RWPE2 (cell line): Measurements from ENCODE around the gene ADAMTSL2.
A peak's percentile ranks its signal among the peaks of the same experiment; 100 is the strongest.

Source experiments
- ATAC-seq: fragments of 200-7000 bp; cut with Tn5 transposase; 3 replicates; pipeline ENCODE4 v1.9.1; 2021; ENCODE audit warnings: low read depth
- DNase-seq: peaks from one replicate; pipeline ENCODE4 v3.0.0-alpha.2; 2020; ENCODE audit warnings: low spot score
- H3K27ac ChIP-seq: fragments of 450-650 bp; 2 replicates; pipeline ENCODE4 v1.5.1; 2017; ENCODE audit warnings: mild to moderate bottlenecking; ENCODE audit not compliant: poor library complexity, severe bottlenecking
- H3K27me3 ChIP-seq: fragments of 250-450 bp; sonication (Bioruptor Pico); 2 replicates; pipeline ENCODE4 v1.5.1; 2021; ENCODE audit warnings: mild to moderate bottlenecking, moderate library complexity; ENCODE audit not compliant: insufficient read depth, poor library complexity, severe bottlenecking
- H3K36me3 ChIP-seq: fragments of 250-450 bp; sonication (Bioruptor Pico); 2 replicates; pipeline ENCODE4 v1.5.1; 2020; ENCODE audit warnings: low read depth, mild to moderate bottlenecking, moderate library complexity
- H3K4me1 ChIP-seq: fragments of 250-450 bp; sonication (Bioruptor Pico); 2 replicates; pipeline ENCODE4 v1.5.1; 2021; ENCODE audit warnings: mild to moderate bottlenecking, moderate library complexity; ENCODE audit not compliant: insufficient read depth, poor library complexity, severe bottlenecking
- H3K4me3 ChIP-seq: fragments of 250-450 bp; sonication (Bioruptor Pico); 2 replicates; pipeline ENCODE4 v1.5.1; 2021; ENCODE audit warnings: mild to moderate bottlenecking, moderate library complexity; ENCODE audit not compliant: severe bottlenecking
- H3K9me3 ChIP-seq: fragments of 250-450 bp; sonication (Bioruptor Pico); 2 replicates; pipeline ENCODE4 v1.5.1; 2021; ENCODE audit warnings: mild to moderate bottlenecking, moderate library complexity; ENCODE audit not compliant: severe bottlenecking
- CTCF ChIP-seq: fragments of 450-650 bp; IDR thresholded peaks from one replicate; pipeline ENCODE4 v1.5.1; 2017; ENCODE audit warnings: mild to moderate bottlenecking, moderate library complexity; ENCODE audit not compliant: poor library complexity, severe bottlenecking

The ADAMTSL2 gene

DNA sequence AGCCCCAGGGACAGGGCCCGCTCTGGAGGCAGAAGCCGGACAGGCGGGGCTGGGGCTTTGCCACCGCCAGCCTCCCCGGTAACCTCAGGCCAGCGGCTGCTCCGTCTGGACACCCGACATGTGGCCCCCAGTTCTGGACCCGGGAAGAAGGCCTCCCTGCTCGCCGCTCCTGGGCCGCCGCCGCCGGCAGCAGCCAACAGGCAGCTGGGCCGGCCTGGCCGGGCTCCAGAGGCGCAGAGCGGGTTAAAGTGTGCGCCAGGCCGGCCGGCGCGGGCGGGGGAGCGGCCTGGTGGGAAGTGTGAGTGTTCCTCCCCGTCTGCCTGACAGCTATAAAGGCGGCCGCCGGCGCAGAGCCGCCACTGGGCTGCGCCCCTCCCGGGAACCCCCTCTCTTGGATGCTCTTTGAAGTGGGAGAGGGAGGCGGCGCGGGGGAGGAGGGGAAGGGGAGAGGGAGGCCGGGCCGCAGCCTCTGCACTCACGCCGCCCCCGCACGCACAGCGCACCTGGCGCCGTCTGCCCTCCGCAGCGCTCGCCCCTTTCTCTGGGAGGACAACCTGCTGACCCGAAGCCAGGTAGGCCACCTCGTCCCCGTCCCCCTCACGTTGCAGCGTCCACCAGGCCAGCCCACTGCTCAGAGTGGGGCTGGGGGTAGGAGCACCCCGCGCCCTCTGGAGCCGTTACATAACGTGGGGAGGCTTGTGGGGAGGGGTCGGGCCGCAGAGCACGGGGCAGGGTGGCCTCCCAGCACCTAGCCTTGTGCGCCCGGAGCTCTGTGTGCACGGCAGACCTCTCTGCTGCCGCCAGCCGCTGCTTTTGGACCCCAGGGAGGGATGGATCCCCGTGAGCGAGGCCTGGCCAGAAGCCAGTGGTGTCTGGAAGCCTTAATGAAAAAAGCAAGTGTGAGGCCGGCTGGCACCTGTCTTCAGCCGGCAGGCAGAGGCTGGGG, at the start of gene ADAMTSL2:
TSS of gene ADAMTSL2 (plus strand) at position 359 of the 946 bp plus-strand sequence. CDS start 2,009 bp downstream, outside the sequence.
- no peaks in the 10 kb centered on the region for H3K4me1 ChIP-seq
- no peak for DNase-seq
- no peak within 1 kb of the TSS for H3K27ac ChIP-seq
- H3K4me3 ChIP-seq, result no peak within 1 kb of the TSS
- peaks cover 51% of the 10 kb centered on the region for H3K27me3 ChIP-seq
- 0 out of 3 replicates have a peak, but pooled peaks have one; percentile 30 for ATAC-seq
- no peaks in the 10 kb centered on the region for H3K9me3 ChIP-seq
- no peak for TF ChIP-seq CTCF
- no peaks in the 10 kb centered on the region for H3K36me3 ChIP-seq

DNA sequence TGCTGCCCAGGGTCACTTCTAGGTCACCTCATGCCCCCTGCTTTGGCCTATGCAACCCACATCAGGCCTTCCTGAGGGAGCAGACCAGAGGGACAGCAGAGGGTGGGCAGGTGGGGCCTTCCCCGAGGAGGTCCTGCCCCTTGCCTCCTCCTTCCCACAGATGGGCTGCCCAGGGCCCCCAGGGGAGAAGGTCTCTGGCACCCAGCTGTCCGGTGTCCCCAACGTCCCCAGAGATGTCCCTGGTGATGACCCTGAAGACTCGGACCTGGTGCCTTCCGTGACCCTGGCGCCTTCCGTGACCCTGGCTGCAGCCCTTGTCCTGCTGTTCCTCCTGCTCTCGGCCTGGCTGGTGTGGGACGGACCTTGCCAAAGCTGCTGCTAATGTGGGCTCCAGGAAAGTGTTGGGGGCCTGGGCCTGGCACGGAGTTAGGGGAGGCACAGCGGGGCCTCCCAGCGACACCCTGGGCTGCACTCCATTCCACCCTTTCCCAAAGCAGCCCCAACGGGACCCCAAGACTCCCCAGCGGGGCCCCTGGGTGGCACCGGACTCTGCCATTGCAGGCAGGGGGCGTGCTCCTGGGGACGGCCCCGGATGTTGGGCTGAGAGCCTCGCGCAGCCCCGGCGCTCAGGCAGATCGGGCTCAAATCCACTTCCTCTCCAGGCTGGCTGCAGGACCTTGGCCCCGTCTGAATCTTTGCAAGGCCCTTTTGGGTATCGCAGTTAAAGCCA, 48.8 kb upstream of the ADAMTSL2 start:
- DNase-seq, result no peak
- H3K36me3 ChIP-seq, result no peaks in the 10 kb centered on the region
- ATAC-seq, result peak; percentile 4; the same call in 1 of the 3 replicates
- TF ChIP-seq CTCF, result no peak
- no peaks in the 10 kb centered on the region for H3K4me1 ChIP-seq
- no peaks in the 10 kb centered on the region for H3K9me3 ChIP-seq
- no peak overlapping the region for H3K27ac ChIP-seq
- H3K4me3 ChIP-seq, result no peak overlapping the region
- no peaks in the 10 kb centered on the region for H3K27me3 ChIP-seq

DNA sequence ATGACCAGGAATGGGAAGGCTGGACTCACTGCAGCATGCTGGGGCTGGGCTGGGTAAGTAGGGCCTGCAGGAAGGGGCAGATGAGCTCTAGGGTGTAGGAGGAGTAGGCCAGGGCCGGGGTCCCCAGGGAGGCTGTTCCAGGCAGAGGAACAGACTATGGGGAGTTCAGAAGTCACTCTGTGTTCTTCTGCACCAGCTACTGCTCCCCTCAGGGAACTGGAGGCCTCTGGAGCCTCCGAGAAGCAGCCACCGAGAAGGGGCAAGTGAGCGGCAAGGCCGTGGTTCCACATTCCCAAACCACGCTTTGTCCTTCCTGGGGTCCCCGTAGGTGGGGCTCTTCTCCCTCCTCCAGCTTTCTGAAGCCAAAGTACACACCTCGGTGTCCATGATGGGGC, 47.2 kb upstream of the ADAMTSL2 start:
- H3K4me1 ChIP-seq, result no peaks in the 10 kb centered on the region
- H3K9me3 ChIP-seq, result no peaks in the 10 kb centered on the region
- ATAC-seq (no peak), DNase-seq (no peak)
- no peak overlapping the region for H3K27ac ChIP-seq
- H3K27me3 ChIP-seq, result no peaks in the 10 kb centered on the region
- TF ChIP-seq CTCF, result no peak
- no peak overlapping the region for H3K4me3 ChIP-seq
- no peaks in the 10 kb centered on the region for H3K36me3 ChIP-seq

GRCh38 chr9:133488686-133489252, 45.7 kb upstream of the ADAMTSL2 start:
- no peaks in the 10 kb centered on the region for H3K36me3 ChIP-seq
- no peaks in the 10 kb centered on the region for H3K9me3 ChIP-seq
- H3K27me3 ChIP-seq, result no peaks in the 10 kb centered on the region
- H3K4me3 ChIP-seq, result no peak overlapping the region
- ATAC-seq (no peak), DNase-seq (no peak)
- no peak overlapping the region for H3K27ac ChIP-seq
- no peaks in the 10 kb centered on the region for H3K4me1 ChIP-seq
- TF ChIP-seq CTCF, result no peak
